ENCODE results near the gene NPY1R.

The NPY1R gene

DNA sequence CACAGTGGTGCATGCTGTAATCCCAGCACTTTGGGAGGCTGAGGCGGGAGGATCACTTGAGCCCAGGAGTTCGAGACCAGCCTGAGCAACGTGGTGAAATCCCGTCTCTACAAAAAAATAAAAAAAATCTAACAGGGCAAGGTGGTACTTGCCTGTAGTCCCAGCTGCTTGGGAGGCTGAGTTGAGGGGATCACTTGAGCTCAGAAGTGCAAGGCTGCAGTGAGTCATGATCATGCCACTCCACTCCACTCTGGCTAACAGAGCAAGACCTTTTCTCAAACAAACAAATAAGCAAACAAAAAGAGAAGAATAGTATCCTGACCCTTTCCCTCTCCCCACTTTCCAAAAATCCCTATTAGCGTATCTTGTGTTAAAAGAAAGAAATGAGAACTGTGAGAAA is 52.7 kb downstream of the NPY1R start:
- DNase-seq (ENCODE audit: low read depth, low spot score): no peak

DNA sequence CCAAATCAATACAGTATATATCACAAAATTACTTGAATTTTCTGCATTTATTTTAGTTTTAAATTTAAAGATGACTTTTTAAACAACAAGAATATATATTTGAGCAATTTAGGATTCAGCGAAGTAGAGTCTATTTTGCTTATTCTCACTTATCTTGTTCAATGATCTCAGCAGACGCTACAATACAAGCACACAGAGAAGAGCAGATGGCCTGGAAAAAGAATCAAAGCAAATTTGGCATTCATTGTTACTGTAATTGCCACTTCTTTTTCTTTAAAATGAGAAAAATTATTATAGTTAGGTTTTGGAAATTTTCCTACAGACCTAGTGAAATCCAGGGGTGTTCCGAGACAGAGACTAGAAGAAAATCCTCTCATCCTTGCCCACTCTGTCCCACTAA is 57.5 kb downstream of the NPY1R start:
- no peak for DNase-seq (ENCODE audit: low read depth, low spot score)
